Suprapubic skin (tissue), 4 donors: ENCODE data around the gene PKD2L1.

Experiments
- CTCF ChIP-seq, 2 donors: fragments of 200-600 bp in 1 of 2; fragments of 450-650 bp in 1 of 2; sonication (generic) in 1 of 2; IDR thresholded peaks; one replicate each; pipeline ENCODE4 v1.5.1; 2016 to 2019; ENCODE audit warnings: antibody characterized with exemption in 2 of 2, mild to moderate bottlenecking in 1 of 2, moderate library complexity in 1 of 2
- EP300 ChIP-seq: sonication (generic); formaldehyde crosslinking; IDR thresholded peaks from one replicate; pipeline ENCODE4 v1.6.1; 2017; ENCODE audit warnings: antibody characterized with exemption
- POLR2A ChIP-seq, 2 donors: fragments of 450-650 bp; IDR thresholded peaks; one replicate each; pipeline ENCODE4 v1.6.1; 2017; ENCODE audit warnings: antibody characterized with exemption in 2 of 2, mild to moderate bottlenecking in 2 of 2, moderate library complexity in 2 of 2
- POLR2AphosphoS5 ChIP-seq, 3 donors: sonication (generic); formaldehyde crosslinking; IDR thresholded peaks; one replicate each; pipeline ENCODE4 v1.6.1; 2017; ENCODE audit warnings: antibody characterized with exemption in 3 of 3

GRCh38 chr10:100346765-100347567, 16.9 kb upstream of the PKD2L1 start, which contains the start of gene SCD:
- TF ChIP-seq CTCF (IDR thresholded peaks at IDR 0.05) (no peak), POLR2AphosphoS5 (IDR thresholded peaks at IDR 0.05) (no peak), POLR2A (IDR thresholded peaks at IDR 0.05) (no peak), EP300 (no peak)
